ENCODE measurements around the gene KRTAP24-1.

Gene KRTAP24-1

GRCh38 chr21:30268608-30269197, 14.0 kb downstream of the KRTAP24-1 start:
- Histone ChIP-seq H3K4me1 (ENCODE audit: control insufficient read depth, insufficient read depth, low read length) (no peaks in the 10 kb centered on the region), H3K9ac (ENCODE audit: low read length) (no peak overlapping the region), H3K27ac (ENCODE audit: low read depth, low read length) (no peak overlapping the region), H3K36me3 (ENCODE audit: control insufficient read depth, insufficient read depth, low read length) (no peaks in the 10 kb centered on the region), H3K9me3 (ENCODE audit: control insufficient read depth, insufficient read depth, low read depth, low read length) (peaks cover 3% of the 10 kb centered on the region; the same call in 1 of the 2 replicates), H3K27me3 (ENCODE audit: control insufficient read depth, insufficient read depth, low read length) (no peaks in the 10 kb centered on the region), H3K4me3 (ENCODE audit: low read depth, low read length) (no peak overlapping the region)

GRCh38 chr21:30257773-30258172, 25.0 kb downstream of the KRTAP24-1 start:
- Histone ChIP-seq H3K4me1 (ENCODE audit: control insufficient read depth, insufficient read depth, low read length) (no peaks in the 10 kb centered on the region), H3K4me3 (ENCODE audit: low read depth, low read length) (no peak overlapping the region), H3K9me3 (ENCODE audit: control insufficient read depth, insufficient read depth, low read depth, low read length) (no peaks in the 10 kb centered on the region), H3K36me3 (ENCODE audit: control insufficient read depth, insufficient read depth, low read length) (no peaks in the 10 kb centered on the region), H3K9ac (ENCODE audit: low read length) (no peak overlapping the region), H3K27ac (ENCODE audit: low read depth, low read length) (no peak overlapping the region), H3K27me3 (ENCODE audit: control insufficient read depth, insufficient read depth, low read length) (no peaks in the 10 kb centered on the region)

- H3K27me3 ChIP-seq (ENCODE audit: control insufficient read depth, insufficient read depth, low read length) = no peaks in the 10 kb centered on the region
- no peak overlapping the region for H3K27ac ChIP-seq (ENCODE audit: low read depth, low read length)
- no peak overlapping the region for H3K4me3 ChIP-seq (ENCODE audit: low read depth, low read length)
- H3K9me3 ChIP-seq (ENCODE audit: control insufficient read depth, insufficient read depth, low read depth, low read length) = no peaks in the 10 kb centered on the region
- H3K36me3 ChIP-seq (ENCODE audit: control insufficient read depth, insufficient read depth, low read length) = no peaks in the 10 kb centered on the region
- H3K4me1 ChIP-seq (ENCODE audit: control insufficient read depth, insufficient read depth, low read length) = no peaks in the 10 kb centered on the region
- no peak overlapping the region for H3K9ac ChIP-seq (ENCODE audit: low read length)
Measured at GRCh38 chr21:30256100-30256499, 26.6 kb downstream of the KRTAP24-1 start.

GRCh38 chr21:30255679-30256078, 27.1 kb downstream of the KRTAP24-1 start:
- Histone ChIP-seq H3K9ac (ENCODE audit: low read length) (no peak overlapping the region), H3K36me3 (ENCODE audit: control insufficient read depth, insufficient read depth, low read length) (no peaks in the 10 kb centered on the region), H3K27ac (ENCODE audit: low read depth, low read length) (no peak overlapping the region), H3K4me1 (ENCODE audit: control insufficient read depth, insufficient read depth, low read length) (no peaks in the 10 kb centered on the region), H3K9me3 (ENCODE audit: control insufficient read depth, insufficient read depth, low read depth, low read length) (no peaks in the 10 kb centered on the region), H3K27me3 (ENCODE audit: control insufficient read depth, insufficient read depth, low read length) (no peaks in the 10 kb centered on the region), H3K4me3 (ENCODE audit: low read depth, low read length) (no peak overlapping the region)

GRCh38 chr21:30251781-30252180, 31.0 kb downstream of the KRTAP24-1 start:
- Histone ChIP-seq H3K4me3 (ENCODE audit: low read depth, low read length) (no peak overlapping the region), H3K27ac (ENCODE audit: low read depth, low read length) (no peak overlapping the region), H3K9me3 (ENCODE audit: control insufficient read depth, insufficient read depth, low read depth, low read length) (no peaks in the 10 kb centered on the region), H3K9ac (ENCODE audit: low read length) (no peak overlapping the region), H3K36me3 (ENCODE audit: control insufficient read depth, insufficient read depth, low read length) (no peaks in the 10 kb centered on the region), H3K4me1 (ENCODE audit: control insufficient read depth, insufficient read depth, low read length) (no peaks in the 10 kb centered on the region), H3K27me3 (ENCODE audit: control insufficient read depth, insufficient read depth, low read length) (no peaks in the 10 kb centered on the region)

- Histone ChIP-seq H3K27ac (ENCODE audit: low read depth, low read length) (no peak overlapping the region), H3K4me1 (ENCODE audit: control insufficient read depth, insufficient read depth, low read length) (no peaks in the 10 kb centered on the region), H3K36me3 (ENCODE audit: control insufficient read depth, insufficient read depth, low read length) (no peaks in the 10 kb centered on the region), H3K9me3 (ENCODE audit: control insufficient read depth, insufficient read depth, low read depth, low read length) (no peaks in the 10 kb centered on the region), H3K4me3 (ENCODE audit: low read depth, low read length) (no peak overlapping the region), H3K9ac (ENCODE audit: low read length) (no peak overlapping the region), H3K27me3 (ENCODE audit: control insufficient read depth, insufficient read depth, low read length) (no peaks in the 10 kb centered on the region)
Measured at GRCh38 chr21:30249936-30250335, 32.8 kb downstream of the KRTAP24-1 start.

GRCh38 chr21:30248844-30249243, 33.9 kb downstream of the KRTAP24-1 start:
- no peaks in the 10 kb centered on the region for H3K27me3 ChIP-seq (ENCODE audit: control insufficient read depth, insufficient read depth, low read length)
- no peaks in the 10 kb centered on the region for H3K9me3 ChIP-seq (ENCODE audit: control insufficient read depth, insufficient read depth, low read depth, low read length)
- H3K27ac ChIP-seq (ENCODE audit: low read depth, low read length) = no peak overlapping the region
- H3K4me3 ChIP-seq (ENCODE audit: low read depth, low read length) = no peak overlapping the region
- H3K36me3 ChIP-seq (ENCODE audit: control insufficient read depth, insufficient read depth, low read length) = no peaks in the 10 kb centered on the region
- no peak overlapping the region for H3K9ac ChIP-seq (ENCODE audit: low read length)
- no peaks in the 10 kb centered on the region for H3K4me1 ChIP-seq (ENCODE audit: control insufficient read depth, insufficient read depth, low read length)

- H3K36me3 ChIP-seq (ENCODE audit: control insufficient read depth, insufficient read depth, low read length) = no peaks in the 10 kb centered on the region
- no peak overlapping the region for H3K27ac ChIP-seq (ENCODE audit: low read depth, low read length)
- H3K27me3 ChIP-seq (ENCODE audit: control insufficient read depth, insufficient read depth, low read length) = no peaks in the 10 kb centered on the region
- no peak overlapping the region for H3K9ac ChIP-seq (ENCODE audit: low read length)
- no peak overlapping the region for H3K4me3 ChIP-seq (ENCODE audit: low read depth, low read length)
- H3K4me1 ChIP-seq (ENCODE audit: control insufficient read depth, insufficient read depth, low read length) = no peaks in the 10 kb centered on the region
- no peaks in the 10 kb centered on the region for H3K9me3 ChIP-seq (ENCODE audit: control insufficient read depth, insufficient read depth, low read depth, low read length)
Measured at GRCh38 chr21:30245061-30245460, 37.7 kb downstream of the KRTAP24-1 start.

- Histone ChIP-seq H3K36me3 (ENCODE audit: control insufficient read depth, insufficient read depth, low read length) (no peaks in the 10 kb centered on the region), H3K9me3 (ENCODE audit: control insufficient read depth, insufficient read depth, low read depth, low read length) (no peaks in the 10 kb centered on the region), H3K27me3 (ENCODE audit: control insufficient read depth, insufficient read depth, low read length) (no peaks in the 10 kb centered on the region), H3K9ac (ENCODE audit: low read length) (no peak overlapping the region), H3K4me1 (ENCODE audit: control insufficient read depth, insufficient read depth, low read length) (no peaks in the 10 kb centered on the region), H3K4me3 (ENCODE audit: low read depth, low read length) (no peak overlapping the region), H3K27ac (ENCODE audit: low read depth, low read length) (no peak overlapping the region)
Measured at GRCh38 chr21:30243691-30244090, 39.1 kb downstream of the KRTAP24-1 start.

GRCh38 chr21:30240661-30241060, 42.1 kb downstream of the KRTAP24-1 start:
- Histone ChIP-seq H3K27ac (ENCODE audit: low read depth, low read length) (no peak overlapping the region), H3K36me3 (ENCODE audit: control insufficient read depth, insufficient read depth, low read length) (no peaks in the 10 kb centered on the region), H3K9me3 (ENCODE audit: control insufficient read depth, insufficient read depth, low read depth, low read length) (no peaks in the 10 kb centered on the region), H3K27me3 (ENCODE audit: control insufficient read depth, insufficient read depth, low read length) (no peaks in the 10 kb centered on the region), H3K4me3 (ENCODE audit: low read depth, low read length) (no peak overlapping the region), H3K4me1 (ENCODE audit: control insufficient read depth, insufficient read depth, low read length) (no peaks in the 10 kb centered on the region), H3K9ac (ENCODE audit: low read length) (no peak overlapping the region)

GRCh38 chr21:30238168-30238567, 44.6 kb downstream of the KRTAP24-1 start:
- H3K36me3 ChIP-seq (ENCODE audit: control insufficient read depth, insufficient read depth, low read length) = no peaks in the 10 kb centered on the region
- H3K27me3 ChIP-seq (ENCODE audit: control insufficient read depth, insufficient read depth, low read length) = no peaks in the 10 kb centered on the region
- H3K4me3 ChIP-seq (ENCODE audit: low read depth, low read length) = no peak overlapping the region
- no peak overlapping the region for H3K27ac ChIP-seq (ENCODE audit: low read depth, low read length)
- H3K9ac ChIP-seq (ENCODE audit: low read length) = no peak overlapping the region
- no peaks in the 10 kb centered on the region for H3K9me3 ChIP-seq (ENCODE audit: control insufficient read depth, insufficient read depth, low read depth, low read length)
- no peaks in the 10 kb centered on the region for H3K4me1 ChIP-seq (ENCODE audit: control insufficient read depth, insufficient read depth, low read length)

GRCh38 chr21:30234643-30235042, 48.1 kb downstream of the KRTAP24-1 start:
- no peaks in the 10 kb centered on the region for H3K9me3 ChIP-seq (ENCODE audit: control insufficient read depth, insufficient read depth, low read depth, low read length)
- H3K4me3 ChIP-seq (ENCODE audit: low read depth, low read length) = no peak overlapping the region
- no peaks in the 10 kb centered on the region for H3K4me1 ChIP-seq (ENCODE audit: control insufficient read depth, insufficient read depth, low read length)
- H3K27ac ChIP-seq (ENCODE audit: low read depth, low read length) = no peak overlapping the region
- H3K9ac ChIP-seq (ENCODE audit: low read length) = no peak overlapping the region
- no peaks in the 10 kb centered on the region for H3K36me3 ChIP-seq (ENCODE audit: control insufficient read depth, insufficient read depth, low read length)
- H3K27me3 ChIP-seq (ENCODE audit: control insufficient read depth, insufficient read depth, low read length) = no peaks in the 10 kb centered on the region

Data from HUES6 (cell line).